Measurements from ENCODE around the gene DCHS1. TPM values are rescaled to one million over a fixed set of nuclear protein-coding genes. Genes with fewer than 3 reads are reported as not detected.

DCHS1 gene
- polyA plus RNA-seq, 1 donor = 36.1 TPM

GRCh38 chr11:6674219-6674597, 18.6 kb upstream of the DCHS1 start:
- no peak for DNase-seq

GRCh38 chr11:6673523-6674218, 18.1 kb upstream of the DCHS1 start:
- DNase-seq = no peak

- no peak for DNase-seq
Observed at GRCh38 chr11:6671991-6672390, 16.4 kb upstream of the DCHS1 start.

GRCh38 chr11:6670202-6670830, 14.7 kb upstream of the DCHS1 start:
- DNase-seq = no peak

GRCh38 chr11:6667733-6668374, 12.2 kb upstream of the DCHS1 start:
- DNase-seq = no peak

GRCh38 chr11:6666302-6667183, 10.9 kb upstream of the DCHS1 start:
- no peak for DNase-seq

- DNase-seq = no peak
Observed at GRCh38 chr11:6664551-6664950, 8.9 kb upstream of the DCHS1 start.

- DNase-seq = no peak
Observed at GRCh38 chr11:6663794-6664469, 8.3 kb upstream of the DCHS1 start.

GRCh38 chr11:6660712-6661111, 5.1 kb upstream of the DCHS1 start:
- DNase-seq = no peak

GRCh38 chr11:6658647-6659046, 3.0 kb upstream of the DCHS1 start:
- no peak for DNase-seq

- DNase-seq = no peak
Observed at GRCh38 chr11:6657346-6657745, 1.7 kb upstream of the DCHS1 start.

GRCh38 chr11:6656936-6657335, 1.3 kb upstream of the DCHS1 start:
- DNase-seq = no peak

- no peak for DNase-seq
Observed at GRCh38 chr11:6656584-6656915, 941 bp upstream of the DCHS1 start.

- no peak for DNase-seq
Observed at GRCh38 chr11:6655020-6655789, 404 bp downstream of the DCHS1 start.

- DNase-seq = no peak
Observed at GRCh38 chr11:6654281-6655019, 1.2 kb downstream of the DCHS1 start.

- DNase-seq = no peak
Observed at GRCh38 chr11:6653656-6654055, 2.0 kb downstream of the DCHS1 start.

GRCh38 chr11:6653097-6653496, 2.5 kb downstream of the DCHS1 start:
- no peak for DNase-seq

GRCh38 chr11:6652182-6652581, 3.4 kb downstream of the DCHS1 start:
- DNase-seq = no peak

- DNase-seq = no peak
Observed at GRCh38 chr11:6650980-6651379, 4.6 kb downstream of the DCHS1 start.

- DNase-seq = no peak
Observed at GRCh38 chr11:6650104-6650503, 5.5 kb downstream of the DCHS1 start.

- DNase-seq = no peak
Observed at GRCh38 chr11:6648501-6648900, 7.1 kb downstream of the DCHS1 start.

Measured in left kidney (tissue), 2 donors.